Esophagus muscularis mucosa (tissue), 3 donors: Measurements from ENCODE around the gene ZC3H12C.

ENCODE experiments used
- CTCF ChIP-seq, 3 experiments: fragments of 200-600 bp in 2 of 3; fragments of 450-650 bp in 1 of 3; sonication (generic) in 2 of 3; IDR thresholded peaks; one replicate each; pipeline ENCODE4 v1.5.1; 2017 to 2019; ENCODE audit warnings: antibody characterized with exemption in 3 of 3, mild to moderate bottlenecking in 2 of 3, moderate library complexity in 1 of 3
- POLR2A ChIP-seq: fragments of 450-650 bp; IDR thresholded peaks from one replicate; pipeline ENCODE4 v1.6.1; 2017; ENCODE audit warnings: antibody characterized with exemption, moderate library complexity, mild to moderate bottlenecking, low read depth
- POLR2AphosphoS5 ChIP-seq, 2 donors: sonication (generic); formaldehyde crosslinking; IDR thresholded peaks; one replicate each; pipeline ENCODE4 v1.6.1; 2017; ENCODE audit warnings: antibody characterized with exemption in 2 of 2

DNA sequence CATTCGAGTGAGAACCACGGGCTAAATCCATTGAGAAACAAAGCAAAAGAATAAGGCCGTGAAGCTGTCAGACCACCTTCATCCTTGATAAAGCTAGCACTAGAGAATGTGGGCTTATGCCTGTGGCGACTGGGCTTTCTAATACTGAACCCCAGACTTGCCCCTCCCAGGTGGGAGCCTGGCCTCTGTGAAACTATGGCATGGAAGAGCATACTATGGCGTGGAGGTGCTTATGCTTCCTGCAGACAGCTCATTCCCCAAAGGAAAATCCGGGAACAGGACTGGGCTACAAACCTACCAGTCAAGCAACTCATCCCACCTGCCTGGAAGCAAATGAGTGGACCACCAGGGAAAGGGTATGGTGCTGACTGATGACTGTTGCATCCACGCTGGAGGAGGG, 92.4 kb downstream of the ZC3H12C start:
- TF ChIP-seq POLR2A, result no peak
- TF ChIP-seq CTCF (IDR thresholded peaks at IDR 0.05), result no peak
- TF ChIP-seq POLR2AphosphoS5 (IDR thresholded peaks at IDR 0.05), result no peak
